Stimulated activated CD8-positive, alpha-beta memory T cell treated with anti-CD3 and anti-CD28 coated beads, Interleukin-7, amount 100 ng/mL, for 4 hours (primary cell): ENCODE measurements around the gene C16orf96.

Source experiments
- DNase-seq, 2 donors: peaks; one replicate each; pipeline ENCODE4 v3.0.0-alpha.2; 2020; ENCODE audit warnings: low read depth in 2 of 2

Gene C16orf96

GRCh38 chr16:4646773-4647643, 90.9 kb downstream of the C16orf96 start:
- DNase-seq = no peak

GRCh38 chr16:4647644-4647980, 91.5 kb downstream of the C16orf96 start:
- no peak for DNase-seq

DNA sequence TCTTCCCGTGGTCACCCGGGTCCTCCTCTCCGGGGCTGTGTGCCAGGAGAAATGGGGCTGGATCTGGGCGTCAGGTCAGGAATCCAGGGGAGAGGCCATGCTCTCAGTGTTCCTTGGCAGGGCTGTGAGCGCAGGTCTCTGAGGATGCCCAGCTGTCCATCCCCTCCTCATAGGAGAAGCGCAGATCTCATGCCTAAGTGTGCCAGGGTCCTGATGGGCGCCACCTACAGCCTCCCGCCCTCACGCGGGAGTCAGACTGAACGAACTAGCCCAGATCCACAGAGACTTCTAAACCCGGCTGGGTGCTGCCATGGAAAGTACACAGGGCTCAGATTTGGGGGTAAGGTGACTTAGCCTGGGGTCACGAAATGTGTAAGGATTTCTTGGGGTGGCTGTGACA, 92.8 kb downstream of the C16orf96 start:
- DNase-seq = no peak

DNA sequence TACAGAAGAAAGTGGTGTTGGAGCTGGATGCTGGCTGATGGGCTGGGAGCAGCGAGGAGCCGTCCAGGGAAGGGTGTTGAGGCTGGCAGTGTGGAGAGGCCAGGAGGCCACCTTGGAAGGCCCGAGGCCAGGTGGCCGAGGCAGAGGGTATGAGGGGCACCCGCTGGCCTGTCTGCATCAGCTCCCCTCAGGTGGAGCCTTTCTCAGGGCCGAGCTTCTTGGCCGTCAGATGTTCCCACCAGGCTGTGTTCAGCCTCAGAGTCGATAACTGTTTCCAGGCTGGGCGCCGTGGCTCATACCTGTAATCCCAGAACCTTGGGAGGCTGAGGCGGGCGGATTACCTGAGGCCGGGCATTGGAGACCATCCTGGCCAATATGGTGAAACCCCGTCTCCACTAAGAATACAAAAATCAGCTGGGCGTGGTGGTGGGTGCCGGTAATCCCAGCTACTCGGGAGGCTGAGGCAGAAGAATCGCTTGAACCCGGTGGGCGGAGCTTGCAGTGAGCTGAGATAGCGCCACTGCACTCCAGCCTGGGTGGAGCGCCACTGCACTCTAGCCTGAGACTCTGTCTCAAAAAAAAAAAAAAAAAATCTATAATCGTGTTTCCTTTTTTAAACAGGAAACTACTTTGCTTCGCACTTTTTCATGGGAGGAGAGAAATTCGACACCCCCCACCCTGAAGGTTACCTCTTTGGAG, 93.8 kb downstream of the C16orf96 start:
- DNase-seq = no peak
